HepG2 (cell line): Measurements from ENCODE around the gene PLA2G12B. TPM values are rescaled to one million over a fixed set of nuclear protein-coding genes. Genes with fewer than 3 reads are reported as not detected.

Source experiments
- ATAC-seq: fragments of 200-7000 bp; cut with Tn5 transposase; 3 replicates; pipeline ENCODE4 v1.9.1; 2020; ENCODE audit warnings: mild to moderate bottlenecking, moderate library complexity
- BruUV-seq: library from RNA; stranded (reverse); fragments of 400-500 nt; replicated peaks from 2 replicates; lab custom pipeline; 2021; lab: Mats Ljungman, UMichigan
- CTCF ChIA-PET: fragments of 300-600 bp; formaldehyde crosslinking; extraction: SDS; loops from one replicate; lab custom pipeline; 2021; ENCODE audit warnings: low total read pairs, inconsistent platforms, low intra/inter-chr PET ratio; lab: Yijun Ruan, JAX
- POLR2A ChIA-PET: fragments of 350-600 bp; sonication (Branson Sonifier 250); formaldehyde crosslinking; loops from one replicate; lab custom pipeline; 2020; ENCODE audit warnings: antibody characterized with exemption, inconsistent platforms; lab: Yijun Ruan, JAX
- DNase-seq: peaks from one replicate; pipeline ENCODE4 v3.0.0-alpha.2; 2015; ENCODE audit warnings: low spot score
- FAIRE-seq: peaks from 3 replicates; lab custom pipeline; 2011; peaks lifted over from hg19 to GRCh38; lab: Jason Lieb, UNC
- H2AFZ ChIP-seq: one replicate; pipeline ENCODE4 v1.6.1; 2011; ENCODE audit warnings: low read length, inconsistent platforms
- H3K27ac ChIP-seq: fragments of 300-600 bp; 3 replicates; pipeline ENCODE4 v1.8.0; 2011; ENCODE audit warnings: mixed run types, mild to moderate bottlenecking, mixed read lengths, low read length, inconsistent platforms; ENCODE audit not compliant: insufficient read depth; ENCODE audit errors: extremely low read length
- H3K27me3 ChIP-seq, 2 experiments: fragments of 200-600 bp in 1 of 2; 2 replicates in 1 of 2; 3 replicates in 1 of 2; pipeline versions ENCODE4 v1.6.0 to v1.8.0; 2011; ENCODE audit warnings: low read length in 2 of 2, mild to moderate bottlenecking in 2 of 2, moderate library complexity in 2 of 2, inconsistent platforms in 1 of 2; ENCODE audit not compliant: insufficient read depth in 2 of 2, control insufficient read depth in 1 of 2
- H3K36me3 ChIP-seq, 2 experiments: fragments of 200-600 bp in 1 of 2; replicated peaks in 1 of 2; 2 replicates in 1 of 2; 3 replicates in 1 of 2; pipeline versions ENCODE4 v1.5.1 to v1.8.0; 2011; ENCODE audit warnings: low read length in 2 of 2, inconsistent platforms in 1 of 2; ENCODE audit not compliant: insufficient read depth in 2 of 2, control insufficient read depth in 1 of 2
- H3K4me1 ChIP-seq: 2 replicates; pipeline ENCODE4 v1.5.1; 2012; ENCODE audit warnings: low read length, inconsistent platforms; ENCODE audit not compliant: insufficient read depth
- H3K4me2 ChIP-seq: 2 replicates; pipeline ENCODE4 v1.6.0; 2011; ENCODE audit warnings: low read depth, low read length, inconsistent platforms
- H3K4me3 ChIP-seq, 3 experiments: fragments of 200-600 bp in 1 of 3; sonication (generic), shearing (Covaris generic) in 1 of 3; replicated peaks in 1 of 3; 2 replicates each; pipeline ENCODE4 v1.5.1; 2011 to 2016; ENCODE audit warnings: low read length in 3 of 3, inconsistent platforms in 2 of 3, low read depth in 2 of 3, mild to moderate bottlenecking in 2 of 3, control low read depth in 1 of 3, mixed read lengths in 1 of 3; ENCODE audit not compliant: insufficient read depth in 1 of 3
- H3K79me2 ChIP-seq: one replicate; pipeline ENCODE4 v1.6.1; 2011; ENCODE audit warnings: low read length, inconsistent platforms; ENCODE audit not compliant: insufficient read depth
- H3K9ac ChIP-seq: 2 replicates; pipeline ENCODE4 v1.6.0; 2011; ENCODE audit warnings: mild to moderate bottlenecking, low read depth, low read length, inconsistent platforms; ENCODE audit not compliant: insufficient read depth
- H3K9me3 ChIP-seq: 2 replicates; pipeline ENCODE4 v1.5.1; 2012; ENCODE audit warnings: mild to moderate bottlenecking, low read length
- H4K20me1 ChIP-seq: 2 replicates; pipeline ENCODE4 v1.6.0; 2011; ENCODE audit warnings: inconsistent platforms, mild to moderate bottlenecking, low read length, moderate library complexity; ENCODE audit not compliant: insufficient read depth
- ARNTL ChIP-seq: sonication (generic); formaldehyde crosslinking; IDR thresholded peaks from 2 replicates; pipeline ENCODE4 v1.4.0; 2020; ENCODE audit warnings: mild to moderate bottlenecking, missing genetic modification reagents
- ATF7 ChIP-seq, 2 experiments: fragments of 450-650 bp in 1 of 2; sonication (generic) in 1 of 2; formaldehyde crosslinking in 1 of 2; IDR thresholded peaks; 2 replicates each; pipeline versions ENCODE4 v1.4.0 to v1.6.1; 2016 to 2020; ENCODE audit warnings: antibody characterized with exemption in 1 of 2, mild to moderate bottlenecking in 1 of 2, missing genetic modification reagents in 1 of 2
- CREB1 ChIP-seq, 2 experiments: fragments of 450-650 bp in 1 of 2; IDR thresholded peaks; 2 replicates each; pipeline ENCODE4 v1.6.1; 2016 to 2017; ENCODE audit warnings: control low read depth in 1 of 2, mild to moderate bottlenecking in 1 of 2, missing compliant biosample characterization in 1 of 2, missing genetic modification characterization in 1 of 2
- EEA1 ChIP-seq: sonication (generic); formaldehyde crosslinking; IDR thresholded peaks from 2 replicates; pipeline ENCODE4 v1.5.1; 2020; ENCODE audit warnings: mild to moderate bottlenecking, missing genetic modification reagents, borderline replicate concordance
- ELF1 ChIP-seq: sonication (generic); formaldehyde crosslinking; IDR thresholded peaks from 2 replicates; pipeline ENCODE4 v1.4.0; 2020; ENCODE audit warnings: missing genetic modification reagents
- FOSL2 ChIP-seq: sonication (generic); formaldehyde crosslinking; IDR thresholded peaks from 2 replicates; pipeline ENCODE4 v1.4.0; 2020; ENCODE audit warnings: missing genetic modification reagents
- HDAC2 ChIP-seq: sonication (generic); formaldehyde crosslinking; IDR thresholded peaks from 2 replicates; pipeline ENCODE4 v1.4.0; 2020; ENCODE audit warnings: missing genetic modification reagents
- MXI1 ChIP-seq: IDR thresholded peaks from 3 replicates; pipeline ENCODE4 v1.6.1; 2012; ENCODE audit warnings: low read depth, low read length, inconsistent platforms, borderline replicate concordance
- MYNN ChIP-seq: sonication (generic); formaldehyde crosslinking; IDR thresholded peaks from 2 replicates; pipeline ENCODE4 v1.4.0; 2020; ENCODE audit warnings: mild to moderate bottlenecking, low read depth, missing genetic modification reagents
- TAF15 ChIP-seq: fragments of 200-400 bp; formaldehyde crosslinking; IDR thresholded peaks from one replicate; pipeline ENCODE4 v1.6.1; 2018; ENCODE audit warnings: mild to moderate bottlenecking, low read depth, low read length; ENCODE audit not compliant: poor library complexity, severe bottlenecking
- ZBTB38 ChIP-seq: sonication (generic); formaldehyde crosslinking; IDR thresholded peaks from 2 replicates; pipeline ENCODE4 v1.5.1; 2020; ENCODE audit warnings: mild to moderate bottlenecking, missing genetic modification reagents
- ZMYM4 ChIP-seq: sonication (generic); formaldehyde crosslinking; IDR thresholded peaks from 2 replicates; pipeline ENCODE4 v1.8.1; 2023; ENCODE audit warnings: mild to moderate bottlenecking, missing genetic modification reagents
- ZNF343 ChIP-seq: sonication (generic); formaldehyde crosslinking; IDR thresholded peaks from 2 replicates; pipeline ENCODE4 v1.4.0; 2020; ENCODE audit warnings: mild to moderate bottlenecking, missing genetic modification reagents
- ZNF660 ChIP-seq: sonication (generic); formaldehyde crosslinking; IDR thresholded peaks from 2 replicates; pipeline ENCODE4 v1.5.1; 2020; ENCODE audit warnings: mild to moderate bottlenecking, low read depth, missing genetic modification reagents, borderline replicate concordance
- ZNF776 ChIP-seq: sonication (generic); formaldehyde crosslinking; IDR thresholded peaks from 2 replicates; pipeline ENCODE4 v1.4.0; 2020; ENCODE audit warnings: mild to moderate bottlenecking, missing genetic modification reagents
- ZNF777 ChIP-seq: sonication (generic); formaldehyde crosslinking; IDR thresholded peaks from 2 replicates; pipeline ENCODE4 v1.4.0; 2020; ENCODE audit warnings: missing genetic modification reagents
- ZSCAN9 ChIP-seq: IDR thresholded peaks from 2 replicates; pipeline ENCODE4 v1.6.1; 2016; ENCODE audit warnings: borderline replicate concordance
- WGBS: methylation state at CpG from one replicate; pipeline ENCODE4 v1.1.6; 2017; ENCODE audit warnings: low lambda C conversion rate; 5-methylcytosine and 5-hydroxymethylcytosine counted together
- in situ Hi-C: cut with HindIII; loops from 2 replicates; pipeline ENCODE4 v1.10.0; 2017; ENCODE audit warnings: low pct_unique_long_range_greater_than_20kb; ENCODE audit not compliant: extremely low pct_ligation_motif_present
- intact Hi-C: fragments of 100-400 bp; cut with micrococcal nuclease; formaldehyde crosslinking; loops from one replicate; pipeline ENCODE4 v1.10.0; 2022; ENCODE audit not compliant: unreplicated experiment
- polyA plus RNA-seq, 8 experiments: library from polyadenylated mRNA; depleted of rRNA in 3 of 8; stranded (reverse) in 7 of 8; unstranded in 1 of 8; fragments of >200 nt; fragmentation: Illumina TruSeq in 4 of 8; extraction: Trizol in 4 of 8; gene quantifications; 2 replicates each; pipeline versions ENCODE4 v1.2.1 to v1.2.3, GENCODE V29; 2011 to 2016; ENCODE audit warnings: low read depth in 4 of 8, missing spikeins in 1 of 8, mixed read lengths in 1 of 8; ENCODE audit not compliant: insufficient read depth in 1 of 8
- total RNA-seq, 5 experiments: library from RNA; depleted of rRNA; stranded (reverse); fragments of >200 nt; fragmentation: Illumina TruSeq; extraction: Trizol; gene quantifications; 2 replicates each; pipeline ENCODE4 v1.2.3, GENCODE V29; 2016; ENCODE audit warnings: low read depth in 1 of 5
- TF ChIP-seq, protein P1 (sequence below): sonication (generic); formaldehyde crosslinking; IDR thresholded peaks from 2 replicates; pipeline ENCODE4 v1.4.0; 2020; ENCODE audit warnings: mild to moderate bottlenecking, low read depth, missing genetic modification reagents
- TF ChIP-seq, protein P2 (sequence below): IDR thresholded peaks from 2 replicates; pipeline ENCODE4 v1.6.1; 2012; ENCODE audit warnings: inconsistent platforms
- TF ChIP-seq, protein P3 (sequence below): sonication (generic); formaldehyde crosslinking; IDR thresholded peaks from 2 replicates; pipeline ENCODE4 v1.4.0; 2020; ENCODE audit warnings: mild to moderate bottlenecking, missing genetic modification reagents
- TF ChIP-seq, protein P4 (sequence below): sonication (generic); formaldehyde crosslinking; IDR thresholded peaks from 2 replicates; pipeline ENCODE4 v1.4.0; 2020; ENCODE audit warnings: missing genetic modification reagents, borderline replicate concordance
- TF ChIP-seq, protein P5 (sequence below): sonication (generic); formaldehyde crosslinking; IDR thresholded peaks from 2 replicates; pipeline ENCODE4 v1.4.0; 2020; ENCODE audit warnings: low read depth, mild to moderate bottlenecking, missing genetic modification reagents

PLA2G12B gene
- total and polyA plus RNA-seq, 2 of the 13 experiments (the other 11 are each of a cell fraction or from before 2014, with no cell fraction given), result 7.7 to 38.0 TPM

DNA sequence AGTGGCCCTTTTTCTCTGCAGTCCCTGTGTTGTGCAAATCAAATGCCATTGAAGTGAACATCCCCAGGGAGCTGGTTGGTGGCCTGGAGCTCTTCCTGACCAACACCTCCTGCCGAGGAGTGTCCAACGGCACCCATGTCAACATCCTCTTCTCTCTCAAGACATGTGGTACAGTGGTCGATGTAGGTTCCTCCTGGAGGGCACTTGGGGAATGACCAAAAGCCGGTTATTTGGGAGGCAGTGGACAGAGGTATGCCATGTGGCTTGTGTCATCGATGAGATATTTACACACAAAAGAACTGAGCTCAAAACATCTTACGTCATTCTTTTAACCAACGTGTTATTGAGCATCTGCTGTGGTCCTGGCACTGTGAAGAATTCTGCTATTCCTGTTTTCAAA, 41.3 kb downstream of the PLA2G12B start:
- POLR2A ChIA-PET, result interaction anchor here (0.6 to 1.9 kb wide), 2 partner anchors 8 to 42 kb away, joined by 3 to 5 read pairs; partner anchors contain the start of gene PLA2G12B
- TF ChIP-seq FOSL2 (no peak), ZBTB38 (CRISPR knock-in tag) (no peak), EEA1 (CRISPR knock-in tag) (no peak), ZNF660 (CRISPR knock-in tag) (no peak), ARNTL (CRISPR knock-in tag) (no peak), ATF7 (IDR thresholded peaks at IDR 0.05) (peak; percentile 89), ATF7 (CRISPR knock-in tag; IDR thresholded peaks at IDR 0.05) (no peak), HDAC2 (CRISPR knock-in tag) (no peak), ZNF776 (CRISPR knock-in tag) (no peak), ZSCAN9 (CRISPR knock-in tag) (no peak), ZNF343 (CRISPR knock-in tag) (no peak), ELF1 (no peak), MYNN (CRISPR knock-in tag) (no peak), ZNF777 (CRISPR knock-in tag) (no peak), TAF15 (no peak), CREB1 (IDR thresholded peaks at IDR 0.05) (peak; percentile 69), CREB1 (CRISPR knock-in tag; IDR thresholded peaks at IDR 0.05) (no peak), MXI1 (no peak), ZMYM4 (CRISPR knock-in tag) (no peak)
- TF ChIP-seq, protein P1, sequence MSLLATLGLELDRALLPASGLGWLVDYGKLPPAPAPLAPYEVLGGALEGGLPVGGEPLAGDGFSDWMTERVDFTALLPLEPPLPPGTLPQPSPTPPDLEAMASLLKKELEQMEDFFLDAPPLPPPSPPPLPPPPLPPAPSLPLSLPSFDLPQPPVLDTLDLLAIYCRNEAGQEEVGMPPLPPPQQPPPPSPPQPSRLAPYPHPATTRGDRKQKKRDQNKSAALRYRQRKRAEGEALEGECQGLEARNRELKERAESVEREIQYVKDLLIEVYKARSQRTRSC, result no peak
- TF ChIP-seq, protein P2, sequence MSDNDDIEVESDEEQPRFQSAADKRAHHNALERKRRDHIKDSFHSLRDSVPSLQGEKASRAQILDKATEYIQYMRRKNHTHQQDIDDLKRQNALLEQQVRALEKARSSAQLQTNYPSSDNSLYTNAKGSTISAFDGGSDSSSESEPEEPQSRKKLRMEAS, result peak; percentile 17; the same call in 1 of the 2 replicates
- TF ChIP-seq, protein P3, sequence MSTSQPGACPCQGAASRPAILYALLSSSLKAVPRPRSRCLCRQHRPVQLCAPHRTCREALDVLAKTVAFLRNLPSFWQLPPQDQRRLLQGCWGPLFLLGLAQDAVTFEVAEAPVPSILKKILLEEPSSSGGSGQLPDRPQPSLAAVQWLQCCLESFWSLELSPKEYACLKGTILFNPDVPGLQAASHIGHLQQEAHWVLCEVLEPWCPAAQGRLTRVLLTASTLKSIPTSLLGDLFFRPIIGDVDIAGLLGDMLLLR, result no peak
- TF ChIP-seq, protein P4, sequence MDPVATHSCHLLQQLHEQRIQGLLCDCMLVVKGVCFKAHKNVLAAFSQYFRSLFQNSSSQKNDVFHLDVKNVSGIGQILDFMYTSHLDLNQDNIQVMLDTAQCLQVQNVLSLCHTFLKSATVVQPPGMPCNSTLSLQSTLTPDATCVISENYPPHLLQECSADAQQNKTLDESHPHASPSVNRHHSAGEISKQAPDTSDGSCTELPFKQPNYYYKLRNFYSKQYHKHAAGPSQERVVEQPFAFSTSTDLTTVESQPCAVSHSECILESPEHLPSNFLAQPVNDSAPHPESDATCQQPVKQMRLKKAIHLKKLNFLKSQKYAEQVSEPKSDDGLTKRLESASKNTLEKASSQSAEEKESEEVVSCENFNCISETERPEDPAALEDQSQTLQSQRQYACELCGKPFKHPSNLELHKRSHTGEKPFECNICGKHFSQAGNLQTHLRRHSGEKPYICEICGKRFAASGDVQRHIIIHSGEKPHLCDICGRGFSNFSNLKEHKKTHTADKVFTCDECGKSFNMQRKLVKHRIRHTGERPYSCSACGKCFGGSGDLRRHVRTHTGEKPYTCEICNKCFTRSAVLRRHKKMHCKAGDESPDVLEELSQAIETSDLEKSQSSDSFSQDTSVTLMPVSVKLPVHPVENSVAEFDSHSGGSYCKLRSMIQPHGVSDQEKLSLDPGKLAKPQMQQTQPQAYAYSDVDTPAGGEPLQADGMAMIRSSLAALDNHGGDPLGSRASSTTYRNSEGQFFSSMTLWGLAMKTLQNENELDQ (CRISPR knock-in tag), result no peak
- TF ChIP-seq, protein P5, sequence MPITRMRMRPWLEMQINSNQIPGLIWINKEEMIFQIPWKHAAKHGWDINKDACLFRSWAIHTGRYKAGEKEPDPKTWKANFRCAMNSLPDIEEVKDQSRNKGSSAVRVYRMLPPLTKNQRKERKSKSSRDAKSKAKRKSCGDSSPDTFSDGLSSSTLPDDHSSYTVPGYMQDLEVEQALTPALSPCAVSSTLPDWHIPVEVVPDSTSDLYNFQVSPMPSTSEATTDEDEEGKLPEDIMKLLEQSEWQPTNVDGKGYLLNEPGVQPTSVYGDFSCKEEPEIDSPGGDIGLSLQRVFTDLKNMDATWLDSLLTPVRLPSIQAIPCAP (CRISPR knock-in tag), result no peak

More for the DNA sequence above, 41.3 kb downstream of the PLA2G12B start:
- peak overlapping the region; percentile 62 for H3K4me2 ChIP-seq
- H3K79me2 ChIP-seq, result no peaks in the 10 kb centered on the region
- H3K27me3 ChIP-seq, result no peaks in the 10 kb centered on the region
- ATAC-seq, result peak; percentile 85
- H3K9me3 ChIP-seq, result no peaks in the 10 kb centered on the region
- H3K36me3 ChIP-seq, result no peaks in the 10 kb centered on the region
- no peak for FAIRE-seq
- intact Hi-C loops, result no loop called here
- no peak overlapping the region for H3K9ac ChIP-seq
- in situ Hi-C loops, result no loop called here
- no peak overlapping the region for H3K27ac ChIP-seq
- peak overlapping the region in 1 of 3 experiments; percentile 36; a peak in 2 of 6 replicates for H3K4me3 ChIP-seq
- BruUV-seq, result no TSS peak
- peak overlapping the region; percentile 48 for H2AFZ ChIP-seq
- DNase-seq, result peak; percentile 13
- 21% methylated on average over 6 of the region's 7 CpGs for WGBS
- peaks cover 15% of the 10 kb centered on the region for H3K4me1 ChIP-seq
- H4K20me1 ChIP-seq, result no peaks in the 10 kb centered on the region
- CTCF ChIA-PET, result no interaction called here
